Esophagus squamous epithelium (tissue), 5 donors: ENCODE measurements around the gene TNFRSF13B. TPM values are rescaled to one million over a fixed set of nuclear protein-coding genes. Genes with fewer than 3 reads are reported as not detected.
"Not testable (repeated sequence)": the region's sequence is repeated elsewhere in the genome, so short reads cannot be mapped to it uniquely, and the experiment has no call there.

Experiments used
- DNase-seq: peaks from one replicate; lab custom pipeline; 2025; lab: John Stamatoyannopoulos, UW
- H3K27ac ChIP-seq, 4 donors: fragments of 200-600 bp; sonication (generic); one replicate each; pipeline ENCODE4 v1.5.1; 2016 to 2019; ENCODE audit warnings: mild to moderate bottlenecking in 1 of 4
- H3K27me3 ChIP-seq, 4 donors: fragments of 200-600 bp; sonication (generic); 1 replicate in 3 of 4; 2 replicates in 1 of 4; pipeline versions ENCODE4 v1.5.1 to v1.6.0; 2017 to 2021; ENCODE audit warnings: antibody characterized with exemption in 1 of 4
- H3K36me3 ChIP-seq, 3 donors: fragments of 200-600 bp; sonication (generic); one replicate each; pipeline ENCODE4 v1.5.1; 2016 to 2019
- H3K4me1 ChIP-seq, 3 donors: fragments of 200-600 bp; sonication (generic); one replicate each; pipeline ENCODE4 v1.5.1; 2017 to 2019
- H3K4me3 ChIP-seq, 4 donors: fragments of 200-600 bp; sonication (generic); 1 replicate in 3 of 4; 2 replicates in 1 of 4; pipeline ENCODE4 v1.5.1; 2016 to 2019; ENCODE audit warnings: mild to moderate bottlenecking in 2 of 4, moderate library complexity in 1 of 4
- H3K9me3 ChIP-seq, 3 donors: fragments of 200-600 bp; sonication (generic); one replicate each; pipeline ENCODE4 v1.5.1; 2016 to 2019
- CTCF ChIP-seq, 6 experiments: fragments of 450-650 bp in 4 of 6; fragments of 200-600 bp in 2 of 6; sonication (generic) in 2 of 6; IDR thresholded peaks; one replicate each; pipeline ENCODE4 v1.5.1; 2016 to 2019; ENCODE audit warnings: antibody characterized with exemption in 6 of 6, mild to moderate bottlenecking in 4 of 6, moderate library complexity in 4 of 6
- POLR2A ChIP-seq, 4 donors: fragments of 450-650 bp; IDR thresholded peaks; one replicate each; pipeline ENCODE4 v1.6.1; 2017; ENCODE audit warnings: antibody characterized with exemption in 4 of 4, mild to moderate bottlenecking in 4 of 4, moderate library complexity in 3 of 4
- WGBS, 2 donors: methylation state at CpG; one replicate each; pipeline ENCODE4 v1.1.5; 2018; 5-methylcytosine and 5-hydroxymethylcytosine counted together
- intact Hi-C: fragments of 100-400 bp; cut with DNase I; formaldehyde crosslinking; loops from one replicate; pipeline ENCODE4 v1.15.0; 2022
- total RNA-seq, 4 donors: library from RNA; depleted of rRNA; stranded (reverse); fragments of >200 nt; gene quantifications; one replicate each; pipeline ENCODE4 v1.1.0, GENCODE V29; 2016
- donor health status: DM: yes; HTN: yes; CAD: no.

Gene TNFRSF13B
- total RNA-seq, 4 donors from 2014 or later, result not detected

GRCh38 chr17:16910341-16910740, 61.6 kb downstream of the TNFRSF13B start:
- no peak overlapping the region for H3K27ac ChIP-seq
- H3K27me3 ChIP-seq, result peaks cover 0 to 24% (median 0%) of the 10 kb centered on the region in 4 donors
- no peaks in the 10 kb centered on the region for H3K4me1 ChIP-seq
- intact Hi-C loops, result no loop called here
- DNase-seq, result no peak
- TF ChIP-seq POLR2A (IDR thresholded peaks at IDR 0.05), result no peak
- TF ChIP-seq CTCF (IDR thresholded peaks at IDR 0.05), result no peak
- H3K36me3 ChIP-seq, result no peaks in the 10 kb centered on the region
- H3K9me3 ChIP-seq, result no peaks in the 10 kb centered on the region
- 66 to 76% methylated on average over 8 of the region's 8 CpGs for WGBS, 2 donors
- no peak overlapping the region for H3K4me3 ChIP-seq

- 56 to 58% methylated on average over 12 of the region's 13 CpGs for WGBS, 2 donors
- no peak overlapping the region for H3K4me3 ChIP-seq
- no peak for DNase-seq
- no peaks in the 10 kb centered on the region for H3K9me3 ChIP-seq
- TF ChIP-seq POLR2A (IDR thresholded peaks at IDR 0.05) (no peak), CTCF (IDR thresholded peaks at IDR 0.05) (no peak)
- no peaks in the 10 kb centered on the region for H3K4me1 ChIP-seq
- H3K36me3 ChIP-seq, result no peaks in the 10 kb centered on the region
- intact Hi-C loops, result no loop called here
- H3K27me3 ChIP-seq, result peaks cover 0 to 24% (median 0%) of the 10 kb centered on the region in 4 donors
- no peak overlapping the region for H3K27ac ChIP-seq
Observed at GRCh38 chr17:16909472-16910246, 62.3 kb downstream of the TNFRSF13B start.

- WGBS, 2 donors, result 88 to 93% methylated on average over 2 of the region's 3 CpGs
- Histone ChIP-seq H3K36me3 (no peaks in the 10 kb centered on the region), H3K4me3 (no peak overlapping the region), H3K27me3 (peaks cover 0 to 27% (median 0%) of the 10 kb centered on the region in 4 donors), H3K9me3 (no peaks in the 10 kb centered on the region), H3K27ac (no peak overlapping the region), H3K4me1 (no peaks in the 10 kb centered on the region)
- TF ChIP-seq POLR2A (IDR thresholded peaks at IDR 0.05) (no peak), CTCF (IDR thresholded peaks at IDR 0.05) (no peak)
- no peak for DNase-seq
- intact Hi-C loops, result no loop called here
Observed at GRCh38 chr17:16908273-16908672, 63.6 kb downstream of the TNFRSF13B start.

GRCh38 chr17:16906680-16907079, 65.2 kb downstream of the TNFRSF13B start:
- no peak overlapping the region for H3K4me3 ChIP-seq
- TF ChIP-seq CTCF (IDR thresholded peaks at IDR 0.05), result no peak
- no peak for TF ChIP-seq POLR2A (IDR thresholded peaks at IDR 0.05)
- H3K4me1 ChIP-seq, result no peaks in the 10 kb centered on the region
- intact Hi-C loops, result no loop called here
- no peaks in the 10 kb centered on the region for H3K36me3 ChIP-seq
- H3K27ac ChIP-seq, result no peak overlapping the region
- WGBS, 2 donors, result 64 to 66% methylated on average over 4 of the region's 4 CpGs
- H3K9me3 ChIP-seq, result no peaks in the 10 kb centered on the region
- DNase-seq, result no peak
- peaks cover 0 to 35% (median 0%) of the 10 kb centered on the region in 4 donors for H3K27me3 ChIP-seq

GRCh38 chr17:16905593-16906191, 66.2 kb downstream of the TNFRSF13B start:
- Histone ChIP-seq H3K36me3 (no peaks in the 10 kb centered on the region), H3K27me3 (peaks cover 0 to 35% (median 0%) of the 10 kb centered on the region in 4 donors), H3K4me1 (no peaks in the 10 kb centered on the region), H3K9me3 (no peaks in the 10 kb centered on the region), H3K4me3 (no peak overlapping the region), H3K27ac (no peak overlapping the region)
- TF ChIP-seq CTCF (IDR thresholded peaks at IDR 0.05) (no peak), POLR2A (IDR thresholded peaks at IDR 0.05) (no peak)
- no peak for DNase-seq
- WGBS, 2 donors, result 39 to 48% methylated on average over 2 of the region's 2 CpGs
- intact Hi-C loops, result no loop called here

- H3K9me3 ChIP-seq, intact Hi-C loops, H3K4me3 ChIP-seq, H3K27ac ChIP-seq, H3K4me1 ChIP-seq, DNase-seq, H3K36me3 ChIP-seq: not testable (repeated sequence)
- peaks cover 0 to 28% (median 0%) of the 10 kb centered on the region in 4 donors for H3K27me3 ChIP-seq
- WGBS, 2 donors, result 73 to 87% methylated on average over 3 of the region's 3 CpGs
Observed at GRCh38 chr17:16903070-16903469, 68.8 kb downstream of the TNFRSF13B start.
